SKM-1 (cell line): ENCODE data around the gene CD177.
"Not testable (repeated sequence)": the region's sequence is repeated elsewhere in the genome, so short reads cannot be mapped to it uniquely, and the experiment has no call there.

Experiments
- DNase-seq: peaks from one replicate; lab custom pipeline; 2025; ENCODE audit not compliant: unreplicated experiment; lab: John Stamatoyannopoulos, UW

CD177 gene

GRCh38 chr19:43332058-43332922 is 21.2 kb upstream of the CD177 start:
- DNase-seq, result no peak

- DNase-seq, result not testable (repeated sequence)
Observed at GRCh38 chr19:43336508-43336907, 17.0 kb upstream of the CD177 start.

GRCh38 chr19:43337737-43338136 is 15.7 kb upstream of the CD177 start:
- DNase-seq, result no peak

GRCh38 chr19:43338530-43338929 is 15.0 kb upstream of the CD177 start:
- no peak for DNase-seq

- not testable (repeated sequence) for DNase-seq
Observed at GRCh38 chr19:43339243-43339930, 14.1 kb upstream of the CD177 start.

- not testable (repeated sequence) for DNase-seq
Observed at GRCh38 chr19:43340101-43340500, 13.4 kb upstream of the CD177 start.

GRCh38 chr19:43341098-43341497 is 12.4 kb upstream of the CD177 start:
- DNase-seq, result not testable (repeated sequence)

- DNase-seq, result not testable (repeated sequence)
Observed at GRCh38 chr19:43342104-43342503, 11.4 kb upstream of the CD177 start.

GRCh38 chr19:43344347-43344925 is 9.1 kb upstream of the CD177 start:
- DNase-seq, result not testable (repeated sequence)

- DNase-seq, result not testable (repeated sequence)
Observed at GRCh38 chr19:43349813-43350212, 3.7 kb upstream of the CD177 start.

GRCh38 chr19:43351998-43352746 is 1.3 kb upstream of the CD177 start:
- DNase-seq, result no peak

- DNase-seq, result no peak
Observed at GRCh38 chr19:43354305-43354627, 780 bp downstream of the CD177 start.

GRCh38 chr19:43356749-43357148 is 3.3 kb downstream of the CD177 start:
- DNase-seq, result not testable (repeated sequence)

GRCh38 chr19:43362179-43362578 is 8.7 kb downstream of the CD177 start:
- no peak for DNase-seq

GRCh38 chr19:43362745-43363144 is 9.3 kb downstream of the CD177 start:
- DNase-seq, result no peak

GRCh38 chr19:43365677-43366076 is 12.2 kb downstream of the CD177 start:
- not testable (repeated sequence) for DNase-seq

GRCh38 chr19:43367822-43368221 is 14.3 kb downstream of the CD177 start:
- no peak for DNase-seq

GRCh38 chr19:43368897-43369296 is 15.4 kb downstream of the CD177 start:
- not testable (repeated sequence) for DNase-seq

GRCh38 chr19:43371909-43372308 is 18.4 kb downstream of the CD177 start:
- no peak for DNase-seq

- DNase-seq, result no peak
Observed at GRCh38 chr19:43372462-43372861, 19.0 kb downstream of the CD177 start.

- DNase-seq, result not testable (repeated sequence)
Observed at GRCh38 chr19:43377624-43378023, 24.1 kb downstream of the CD177 start.
